Measurements from ENCODE around the gene ZHX3. TPM values are rescaled to one million over a fixed set of nuclear protein-coding genes. Genes with fewer than 3 reads are reported as not detected.
A peak's percentile ranks its signal among the peaks of the same experiment; 100 is the strongest.

The ZHX3 gene
- polyA plus RNA-seq, 3 donors = 0.58 to 3.2 (median 1.1) TPM

DNA sequence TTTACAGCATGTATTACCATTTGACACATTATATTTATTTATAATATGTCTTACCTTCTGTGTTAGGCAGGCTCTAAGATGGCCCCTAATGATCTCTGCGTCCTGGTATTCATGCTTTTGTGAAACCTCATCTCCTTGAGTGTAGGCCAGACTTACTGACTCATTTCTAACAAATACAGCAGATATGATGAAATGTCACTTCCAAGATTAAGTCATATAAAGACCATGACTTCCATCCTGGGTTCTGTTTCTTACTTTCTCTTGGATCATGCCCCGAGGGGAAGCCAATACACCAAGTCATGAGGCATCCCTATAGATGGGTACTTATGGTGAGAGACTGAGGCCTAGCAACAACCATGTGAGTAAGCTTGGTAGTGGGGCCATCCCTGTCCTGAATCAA is 30.2 kb downstream of the ZHX3 start:
- peaks cover 18 to 22% of the 10 kb centered on the region in 2 donors for H3K4me1 ChIP-seq (ENCODE audit: control insufficient read depth in 1 of 2, insufficient read depth in 2 of 2, low read length in 2 of 2)
- no peak overlapping the region for H2AFZ ChIP-seq (ENCODE audit: insufficient read depth, low read depth, low read length, poor library complexity, severe bottlenecking)
- Mint-ChIP-seq H3K9me3 (peaks cover 12 to 22% (median 15%) of the 10 kb centered on the region in 7 donors), H3K27ac (peak overlapping the region in 1 of 7 donors; percentile 24), H3K36me3 (peaks cover 0 to 11% of the 10 kb centered on the region in 2 donors), H3K4me1 (peaks cover 20% of the 10 kb centered on the region), H3K4me3 (no peak overlapping the region), H3K27me3 (ENCODE audit: low read depth in 3 of 3) (peaks cover 0 to 8% (median 0%) of the 10 kb centered on the region in 3 donors)
- DNase-seq = no peak
- TF ChIP-seq, protein P1, sequence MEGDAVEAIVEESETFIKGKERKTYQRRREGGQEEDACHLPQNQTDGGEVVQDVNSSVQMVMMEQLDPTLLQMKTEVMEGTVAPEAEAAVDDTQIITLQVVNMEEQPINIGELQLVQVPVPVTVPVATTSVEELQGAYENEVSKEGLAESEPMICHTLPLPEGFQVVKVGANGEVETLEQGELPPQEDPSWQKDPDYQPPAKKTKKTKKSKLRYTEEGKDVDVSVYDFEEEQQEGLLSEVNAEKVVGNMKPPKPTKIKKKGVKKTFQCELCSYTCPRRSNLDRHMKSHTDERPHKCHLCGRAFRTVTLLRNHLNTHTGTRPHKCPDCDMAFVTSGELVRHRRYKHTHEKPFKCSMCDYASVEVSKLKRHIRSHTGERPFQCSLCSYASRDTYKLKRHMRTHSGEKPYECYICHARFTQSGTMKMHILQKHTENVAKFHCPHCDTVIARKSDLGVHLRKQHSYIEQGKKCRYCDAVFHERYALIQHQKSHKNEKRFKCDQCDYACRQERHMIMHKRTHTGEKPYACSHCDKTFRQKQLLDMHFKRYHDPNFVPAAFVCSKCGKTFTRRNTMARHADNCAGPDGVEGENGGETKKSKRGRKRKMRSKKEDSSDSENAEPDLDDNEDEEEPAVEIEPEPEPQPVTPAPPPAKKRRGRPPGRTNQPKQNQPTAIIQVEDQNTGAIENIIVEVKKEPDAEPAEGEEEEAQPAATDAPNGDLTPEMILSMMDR (IDR thresholded peaks at IDR 0.05) = no peak
- H3K27me3 ChIP-seq (ENCODE audit: control insufficient read depth in 2 of 2, insufficient read depth in 2 of 2, low read length in 2 of 2) = no peaks in the 10 kb centered on the region
- intact Hi-C loops (cut with micrococcal nuclease) = no loop called here
- no peaks in the 10 kb centered on the region for H3K79me2 ChIP-seq (ENCODE audit: insufficient read depth, low read length)
- no peaks in the 10 kb centered on the region for H4K20me1 ChIP-seq (ENCODE audit: insufficient read depth, low read length)
- H3K9me3 ChIP-seq (replicated peaks in 1 of 2; ENCODE audit: control insufficient read depth in 1 of 2, insufficient read depth in 1 of 2, low read length in 2 of 2) = peaks cover 11 to 14% of the 10 kb centered on the region in 2 donors
- no peak overlapping the region for H3K4me2 ChIP-seq (replicated peaks; ENCODE audit: extremely low read depth, low read length, poor library complexity, severe bottlenecking)
- H3K27ac ChIP-seq (ENCODE audit: low read depth in 1 of 2, low read length in 2 of 2) = no peak overlapping the region
- no peak overlapping the region for H3K4me3 ChIP-seq (replicated peaks in 1 of 3; ENCODE audit: low read depth in 2 of 3, low read length in 3 of 3)
- no peaks in the 10 kb centered on the region for H3K36me3 ChIP-seq (replicated peaks in 1 of 2; ENCODE audit: control insufficient read depth in 1 of 2, insufficient read depth in 2 of 2, low read length in 2 of 2)
- 100% methylated on average over 1 of the region's 2 CpGs for WGBS (ENCODE audit: insufficient coverage)
- no peak overlapping the region for H3K9ac ChIP-seq (ENCODE audit: insufficient read depth, low read length, poor library complexity, severe bottlenecking)

DNA sequence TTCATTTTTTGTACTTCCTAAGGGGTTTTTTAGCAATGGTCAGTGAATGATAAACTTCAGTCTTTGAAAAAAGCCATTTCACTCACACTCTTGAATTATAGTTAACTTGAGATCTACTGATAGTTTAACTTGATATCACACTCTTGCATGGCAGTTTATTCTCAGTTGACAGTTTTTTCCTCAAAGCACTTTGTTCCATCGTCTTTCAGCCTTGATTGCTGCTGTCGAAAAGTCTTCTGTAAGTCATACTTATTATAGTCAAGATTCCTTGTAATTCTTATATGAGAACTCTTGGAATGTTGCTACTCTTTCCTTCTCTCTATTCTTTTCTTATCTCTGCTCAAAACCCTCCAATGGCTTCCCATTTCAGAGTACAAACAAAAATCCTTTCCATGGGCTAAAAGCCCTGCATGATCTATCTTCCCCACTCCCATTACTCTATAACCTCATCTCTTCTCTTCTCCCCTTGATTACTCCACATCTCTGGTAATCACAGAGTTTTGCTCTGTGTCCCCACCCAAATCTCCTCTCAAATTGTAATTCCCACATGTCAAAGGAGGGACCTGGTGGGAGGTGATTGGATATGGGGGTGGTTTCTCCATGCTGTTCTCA is 31.2 kb downstream of the ZHX3 start:
- Histone ChIP-seq H4K20me1 (ENCODE audit: insufficient read depth, low read length) (no peaks in the 10 kb centered on the region), H3K27me3 (ENCODE audit: control insufficient read depth in 2 of 2, insufficient read depth in 2 of 2, low read length in 2 of 2) (no peaks in the 10 kb centered on the region), H3K36me3 (replicated peaks in 1 of 2; ENCODE audit: control insufficient read depth in 1 of 2, insufficient read depth in 2 of 2, low read length in 2 of 2) (no peaks in the 10 kb centered on the region), H3K9ac (ENCODE audit: insufficient read depth, low read length, poor library complexity, severe bottlenecking) (no peak overlapping the region), H3K79me2 (ENCODE audit: insufficient read depth, low read length) (no peaks in the 10 kb centered on the region), H3K4me3 (replicated peaks in 1 of 3; ENCODE audit: low read depth in 2 of 3, low read length in 3 of 3) (no peak overlapping the region), H2AFZ (ENCODE audit: insufficient read depth, low read depth, low read length, poor library complexity, severe bottlenecking) (no peak overlapping the region), H3K4me1 (ENCODE audit: control insufficient read depth in 1 of 2, insufficient read depth in 2 of 2, low read length in 2 of 2) (peaks cover 13 to 18% of the 10 kb centered on the region in 2 donors), H3K9me3 (replicated peaks in 1 of 2; ENCODE audit: control insufficient read depth in 1 of 2, insufficient read depth in 1 of 2, low read length in 2 of 2) (peaks cover 11 to 14% of the 10 kb centered on the region in 2 donors), H3K27ac (ENCODE audit: low read depth in 1 of 2, low read length in 2 of 2) (no peak overlapping the region), H3K4me2 (replicated peaks; ENCODE audit: extremely low read depth, low read length, poor library complexity, severe bottlenecking) (no peak overlapping the region)
- no peak overlapping the region for H3K4me3 Mint-ChIP-seq
- TF ChIP-seq, protein P1 (IDR thresholded peaks at IDR 0.05) = no peak
- H3K27ac Mint-ChIP-seq = no peak overlapping the region
- WGBS (ENCODE audit: insufficient coverage) = no CpG with 5 or more reads among the region's 2 CpGs
- intact Hi-C loops (cut with micrococcal nuclease) = no loop called here
- H3K36me3 Mint-ChIP-seq = peaks cover 0 to 11% of the 10 kb centered on the region in 2 donors
- no peak for DNase-seq
- peaks cover 0 to 5% (median 3%) of the 10 kb centered on the region in 3 donors for H3K27me3 Mint-ChIP-seq (ENCODE audit: low read depth in 3 of 3)
- H3K4me1 Mint-ChIP-seq = peaks cover 17% of the 10 kb centered on the region
- H3K9me3 Mint-ChIP-seq = peaks cover 12 to 22% (median 15%) of the 10 kb centered on the region in 7 donors

Data from CD14-positive monocyte (primary cell).